WI38 (cell line): ENCODE results near the gene WTIP.
"Not testable (repeated sequence)": the region's sequence is repeated elsewhere in the genome, so short reads cannot be mapped to it uniquely, and the experiment has no call there.

Experiments used
- H3K4me3 ChIP-seq: 2 replicates; pipeline ENCODE4 v1.5.1; 2011; ENCODE audit warnings: low read depth, mild to moderate bottlenecking, control low read depth, low read length
- TF ChIP-seq, protein P1 (sequence below): IDR thresholded peaks from 2 replicates; pipeline ENCODE4 v1.5.1; 2012; ENCODE audit warnings: low read depth, mild to moderate bottlenecking, control low read depth, low read length

WTIP gene

DNA sequence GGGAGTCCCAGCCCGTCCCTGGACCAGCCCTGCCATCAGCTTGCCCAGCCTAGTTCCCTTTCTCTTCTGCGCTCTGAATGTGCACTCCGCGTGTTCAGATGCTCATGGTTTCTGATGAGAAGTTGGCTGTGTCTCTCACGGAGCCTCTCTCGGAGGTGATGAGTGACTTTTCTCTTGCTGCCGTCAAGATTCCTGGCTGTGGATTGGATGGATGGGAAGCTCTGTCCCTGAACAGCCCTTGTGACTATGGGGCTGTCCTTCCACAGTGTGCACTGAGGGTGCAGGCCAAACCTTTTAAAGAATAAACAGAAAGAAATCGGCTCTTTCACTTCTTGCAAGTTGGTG, 24.4 kb downstream of the WTIP start:
- TF ChIP-seq, protein P1, sequence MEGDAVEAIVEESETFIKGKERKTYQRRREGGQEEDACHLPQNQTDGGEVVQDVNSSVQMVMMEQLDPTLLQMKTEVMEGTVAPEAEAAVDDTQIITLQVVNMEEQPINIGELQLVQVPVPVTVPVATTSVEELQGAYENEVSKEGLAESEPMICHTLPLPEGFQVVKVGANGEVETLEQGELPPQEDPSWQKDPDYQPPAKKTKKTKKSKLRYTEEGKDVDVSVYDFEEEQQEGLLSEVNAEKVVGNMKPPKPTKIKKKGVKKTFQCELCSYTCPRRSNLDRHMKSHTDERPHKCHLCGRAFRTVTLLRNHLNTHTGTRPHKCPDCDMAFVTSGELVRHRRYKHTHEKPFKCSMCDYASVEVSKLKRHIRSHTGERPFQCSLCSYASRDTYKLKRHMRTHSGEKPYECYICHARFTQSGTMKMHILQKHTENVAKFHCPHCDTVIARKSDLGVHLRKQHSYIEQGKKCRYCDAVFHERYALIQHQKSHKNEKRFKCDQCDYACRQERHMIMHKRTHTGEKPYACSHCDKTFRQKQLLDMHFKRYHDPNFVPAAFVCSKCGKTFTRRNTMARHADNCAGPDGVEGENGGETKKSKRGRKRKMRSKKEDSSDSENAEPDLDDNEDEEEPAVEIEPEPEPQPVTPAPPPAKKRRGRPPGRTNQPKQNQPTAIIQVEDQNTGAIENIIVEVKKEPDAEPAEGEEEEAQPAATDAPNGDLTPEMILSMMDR = no peak
- H3K4me3 ChIP-seq = no peak overlapping the region

- TF ChIP-seq, protein P1 = no peak
- H3K4me3 ChIP-seq = no peak overlapping the region
Measured at GRCh38 chr19:34507414-34508067, 26.0 kb downstream of the WTIP start.

DNA sequence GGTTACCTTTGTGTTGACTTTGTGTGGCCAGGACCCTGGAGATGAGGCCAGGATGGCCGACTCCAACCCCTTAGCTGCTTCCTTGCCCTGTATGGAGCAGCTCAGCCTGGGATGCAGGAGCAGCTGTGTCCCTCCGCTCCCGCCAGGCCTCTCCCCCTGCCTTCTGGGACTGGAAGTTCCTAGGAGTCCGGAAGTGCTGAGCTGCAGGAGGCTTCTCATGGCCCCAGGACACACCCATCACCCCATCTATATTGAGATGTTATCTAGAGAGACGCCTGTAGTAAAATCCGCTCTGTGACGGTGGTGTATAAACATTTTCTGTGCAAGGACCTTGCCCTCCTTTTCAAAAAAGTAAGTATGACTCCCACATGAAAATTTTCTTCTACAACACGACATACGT, 27.0 kb downstream of the WTIP start:
- H3K4me3 ChIP-seq = no peak overlapping the region
- TF ChIP-seq, protein P1 = no peak

- H3K4me3 ChIP-seq = not testable (repeated sequence)
Measured at GRCh38 chr19:34510904-34511303, 29.3 kb downstream of the WTIP start.

DNA sequence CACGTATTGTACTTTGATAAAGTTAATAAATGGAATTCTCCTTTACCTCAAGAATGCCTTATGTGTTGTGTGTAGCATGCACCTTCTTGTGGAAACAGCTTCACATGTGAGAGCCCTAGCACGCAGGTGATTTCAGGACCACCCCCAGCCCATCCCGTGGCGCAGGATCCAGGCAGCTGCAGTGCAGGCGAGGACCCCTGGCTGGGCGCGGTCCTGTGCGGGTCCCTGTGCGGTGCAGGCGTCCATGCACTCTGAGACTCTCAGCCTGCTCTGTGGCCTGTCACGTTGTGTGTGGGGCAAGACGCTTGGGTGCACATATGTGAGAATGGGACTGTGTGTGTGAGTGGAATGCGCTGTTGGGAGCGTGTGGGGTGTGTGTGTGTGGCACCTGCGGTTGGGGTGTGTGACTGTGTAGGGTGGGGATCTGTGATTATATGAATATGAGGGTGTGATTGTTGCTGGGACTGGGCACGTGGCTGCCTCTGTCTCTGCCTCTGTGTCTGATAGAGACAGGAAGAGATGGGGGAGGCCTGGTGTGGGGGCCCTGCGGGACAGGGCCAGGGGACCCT, 30.8 kb downstream of the WTIP start:
- TF ChIP-seq, protein P1 = no peak
- H3K4me3 ChIP-seq = no peak overlapping the region

DNA sequence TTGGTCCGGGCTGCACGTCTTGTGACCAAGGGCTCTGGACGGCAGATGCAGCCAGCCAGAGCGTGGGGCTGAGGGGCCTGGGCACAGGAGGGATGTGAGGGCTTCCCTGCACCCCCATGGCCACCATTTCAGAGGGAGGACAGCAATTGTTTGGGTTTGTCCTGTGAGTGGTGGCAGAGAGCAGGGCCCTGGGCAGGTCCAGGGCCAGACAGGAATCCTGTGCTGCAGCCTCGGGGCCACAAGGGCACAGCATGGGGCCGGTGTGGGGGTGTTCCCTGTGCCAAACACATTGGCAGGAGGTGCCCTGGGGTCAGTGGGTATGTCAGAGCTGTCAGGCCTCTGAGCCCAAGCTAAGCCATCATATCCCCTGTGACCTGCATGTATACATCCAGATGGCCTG, 32.2 kb downstream of the WTIP start:
- H3K4me3 ChIP-seq = no peak overlapping the region
- TF ChIP-seq, protein P1 = no peak

DNA sequence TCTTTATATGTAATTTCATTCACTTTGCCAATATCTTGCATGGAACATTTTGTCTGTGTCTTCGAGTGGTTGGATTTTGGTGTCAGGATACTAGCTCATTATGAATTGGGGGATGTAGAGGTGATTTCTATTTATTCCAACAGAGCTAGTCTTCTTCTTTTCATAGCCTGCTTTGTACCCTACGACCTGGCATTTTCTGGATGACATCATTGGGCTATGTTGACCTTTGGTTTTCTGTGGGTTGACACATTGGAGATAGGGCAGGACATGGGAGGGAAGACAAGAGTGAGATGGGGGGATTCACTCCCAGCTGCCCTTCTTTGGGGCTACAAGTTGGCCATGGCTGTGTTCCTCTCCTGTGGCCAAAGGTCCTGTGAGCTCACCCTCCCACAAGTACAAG, 38.0 kb downstream of the WTIP start:
- TF ChIP-seq, protein P1 = no peak
- H3K4me3 ChIP-seq = no peak overlapping the region

GRCh38 chr19:34523408-34523807, 41.9 kb downstream of the WTIP start:
- TF ChIP-seq, protein P1 = no peak
- H3K4me3 ChIP-seq = no peak overlapping the region
